DMS114 treated with DMSO at 0.1 percent for 48 hours (cell line): Measurements from ENCODE around the gene MAML2.

ENCODE experiments used
- DNase-seq: peaks from one replicate; lab custom pipeline; 2025; ENCODE audit not compliant: unreplicated experiment; lab: John Stamatoyannopoulos, UW

Gene MAML2

DNA sequence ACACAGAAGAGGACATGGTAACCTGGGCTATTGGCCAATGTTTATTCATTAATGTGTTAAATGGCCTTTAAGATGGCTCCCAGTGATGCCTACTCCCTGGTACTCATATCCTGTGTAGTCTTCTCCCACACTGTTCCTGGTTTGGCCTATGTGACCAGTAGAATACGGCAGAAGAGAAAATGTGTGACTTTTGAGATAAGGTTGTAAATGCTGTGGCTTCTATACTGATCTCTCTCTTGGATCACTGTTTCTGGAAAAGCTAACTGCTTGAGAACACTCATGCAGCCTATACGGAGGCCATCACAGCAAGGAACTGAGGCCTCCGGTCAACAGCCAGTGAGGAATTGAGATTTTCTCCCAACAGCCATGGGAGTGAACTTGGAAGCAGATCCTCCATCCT, 24.1 kb downstream of the MAML2 start:
- DNase-seq = no peak

DNA sequence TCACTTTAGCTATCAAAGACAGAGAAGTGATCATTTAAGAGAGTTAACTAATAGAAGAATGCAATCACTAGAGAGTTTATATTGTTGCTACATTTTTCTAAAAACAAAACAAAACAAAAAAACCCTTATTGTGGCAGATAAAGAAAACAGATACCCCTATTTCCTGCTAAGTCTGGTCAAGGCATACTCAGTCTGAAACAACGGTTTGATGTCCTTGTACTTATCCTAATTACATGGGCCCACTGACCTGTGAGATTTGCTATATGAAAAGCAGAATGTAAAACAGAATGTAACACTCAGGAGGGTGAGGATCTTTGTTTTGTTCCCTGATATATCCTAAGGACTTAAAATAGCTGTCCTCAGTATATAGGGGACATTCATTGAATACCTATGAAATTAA, 24.6 kb downstream of the MAML2 start:
- no peak for DNase-seq

DNA sequence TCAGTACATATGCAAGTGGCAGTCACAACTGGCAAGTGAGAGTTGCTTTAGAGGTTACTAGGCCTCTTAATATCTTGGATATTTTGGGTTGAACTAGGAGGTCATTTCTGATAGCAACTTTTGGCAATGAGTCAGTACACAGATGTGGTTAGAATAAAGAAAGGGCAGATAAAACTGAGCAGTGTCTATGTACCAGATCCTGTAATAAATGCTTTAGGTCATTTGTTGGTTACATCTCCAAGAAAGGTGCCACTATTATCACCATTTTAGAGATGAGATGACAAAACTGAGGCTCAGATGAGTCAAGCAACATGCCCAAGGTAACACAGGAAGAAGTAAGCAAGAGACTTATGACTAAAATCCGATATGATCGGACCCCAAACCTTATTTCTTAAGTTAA, 25.0 kb downstream of the MAML2 start:
- DNase-seq = no peak

DNA sequence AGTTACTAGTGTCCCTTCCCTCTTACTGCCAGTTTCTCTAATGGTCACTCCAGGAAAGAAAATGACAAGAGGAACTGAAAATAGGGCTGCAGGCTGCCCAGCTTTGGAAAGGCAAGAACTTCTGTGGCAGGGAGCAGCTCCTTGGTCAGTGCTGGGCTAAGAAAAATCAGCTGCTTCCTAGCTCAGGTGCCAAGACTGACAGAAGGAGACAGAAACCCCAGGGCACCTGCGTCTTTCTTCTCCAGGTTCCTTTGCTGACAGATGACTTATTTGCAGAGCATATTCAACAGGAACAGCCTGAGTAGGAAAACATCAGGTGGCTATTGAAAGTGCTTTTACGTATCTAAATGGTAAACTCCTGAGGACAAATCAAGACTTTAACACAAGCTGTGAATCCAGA, 25.4 kb downstream of the MAML2 start:
- no peak for DNase-seq

DNA sequence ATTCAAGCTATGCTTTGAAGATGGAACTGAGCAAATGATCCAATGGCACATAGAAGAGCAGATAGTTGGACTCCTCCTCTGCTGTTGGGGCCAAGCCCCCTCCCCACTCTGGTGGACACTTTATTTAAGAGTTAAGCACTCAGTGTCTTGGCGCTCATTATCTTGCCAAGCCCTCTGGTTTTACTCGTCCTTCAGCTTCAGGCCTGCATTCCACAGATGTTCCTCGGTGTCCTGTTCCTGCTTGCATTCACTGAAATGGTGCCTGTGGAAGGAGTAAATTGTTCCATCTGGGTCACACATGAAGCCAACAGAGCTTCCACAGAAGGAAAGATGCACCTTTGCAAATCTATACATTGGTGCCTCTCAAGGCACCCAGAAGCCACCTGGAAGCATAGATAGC, 26.1 kb downstream of the MAML2 start:
- no peak for DNase-seq

DNA sequence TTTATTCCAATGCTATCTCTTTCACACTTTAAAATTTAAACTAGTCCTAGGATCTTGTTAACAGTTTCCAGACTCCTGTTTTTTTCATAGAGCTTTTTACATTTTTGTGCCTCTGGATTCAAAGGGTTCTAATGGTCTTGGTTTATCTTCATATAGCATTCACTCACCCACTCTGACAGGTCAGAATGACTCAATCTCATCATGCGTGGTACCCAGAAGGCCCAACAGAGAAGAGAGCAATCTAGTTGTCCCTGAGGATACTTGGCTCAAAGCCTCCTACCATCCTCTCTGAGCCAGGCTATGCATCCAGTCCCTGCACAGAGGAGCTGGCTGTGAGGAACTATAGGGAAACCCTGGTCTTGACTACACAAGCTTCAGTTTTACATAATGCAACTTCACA, 27.5 kb downstream of the MAML2 start:
- DNase-seq = no peak

DNA sequence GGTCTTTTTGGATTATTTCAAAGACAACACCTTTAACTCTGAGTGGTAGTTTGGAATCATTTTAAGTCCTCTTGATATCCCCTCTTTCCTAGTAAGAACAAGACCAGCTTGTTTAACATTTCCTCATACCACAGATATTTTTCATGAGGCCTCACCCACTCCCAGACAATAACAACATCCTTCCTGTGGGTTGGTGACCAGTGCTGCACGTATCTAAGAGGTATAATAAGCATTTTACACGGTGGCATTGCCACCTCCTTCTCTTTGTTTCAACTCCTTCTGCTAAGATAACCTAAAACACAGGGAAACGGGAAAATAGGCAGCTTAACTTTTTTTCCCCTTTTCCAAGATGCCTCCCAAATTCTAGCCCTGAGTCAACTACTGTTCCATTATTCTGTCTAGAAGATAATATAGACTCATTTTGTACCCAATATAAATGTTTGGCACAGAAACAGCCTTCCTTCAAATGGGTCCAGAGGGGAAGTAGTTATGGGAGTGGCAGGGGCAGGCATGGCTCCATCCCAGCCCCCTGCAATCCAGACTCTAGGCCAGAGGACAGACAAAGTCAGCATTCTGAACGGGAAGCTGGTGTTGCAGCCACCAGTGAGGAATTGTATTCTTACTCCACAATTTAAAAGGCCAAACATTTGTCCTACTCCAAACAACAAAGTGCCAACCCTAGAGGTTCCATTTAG, 28.5 kb downstream of the MAML2 start:
- DNase-seq = no peak

DNA sequence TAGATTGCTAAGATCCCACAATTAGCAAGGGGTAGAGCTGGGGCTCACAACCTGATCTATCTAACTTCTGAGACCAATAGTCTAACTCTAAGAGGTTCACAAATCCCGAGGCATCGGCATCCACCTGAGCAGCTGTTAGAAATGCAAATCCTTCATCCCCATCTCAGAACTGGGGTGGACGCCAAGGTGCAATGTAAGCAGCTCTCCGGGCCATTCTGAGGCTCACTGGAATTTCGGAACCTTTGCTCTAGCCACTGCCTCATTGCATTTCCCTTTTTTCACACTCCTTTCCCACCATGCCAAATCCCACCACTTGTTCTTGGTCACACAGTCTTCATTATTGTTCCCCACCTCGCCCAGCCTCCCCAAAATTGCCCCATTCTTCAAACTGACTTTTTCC, 29.8 kb downstream of the MAML2 start:
- DNase-seq = no peak

DNA sequence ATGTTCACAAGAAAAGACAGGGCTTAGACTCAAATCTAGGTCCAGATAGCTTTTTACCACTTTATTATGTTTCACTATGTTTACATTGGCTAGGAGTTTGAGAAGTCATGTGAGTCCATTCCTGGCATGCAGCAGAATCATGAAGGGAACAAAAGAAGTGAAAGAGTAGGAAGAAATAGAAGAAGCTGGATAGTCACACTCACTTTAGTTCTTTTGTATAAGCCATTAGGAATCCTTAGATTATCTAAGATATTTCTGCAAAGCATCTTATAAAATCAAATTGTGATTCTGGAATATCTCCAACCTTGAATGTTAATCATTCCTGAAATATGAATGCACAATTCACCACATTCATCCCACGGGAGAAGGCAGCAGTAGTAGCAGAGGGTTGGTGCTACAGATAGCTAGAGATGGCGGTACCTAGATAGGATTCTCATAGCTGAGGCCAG, 31.9 kb downstream of the MAML2 start:
- no peak for DNase-seq

DNA sequence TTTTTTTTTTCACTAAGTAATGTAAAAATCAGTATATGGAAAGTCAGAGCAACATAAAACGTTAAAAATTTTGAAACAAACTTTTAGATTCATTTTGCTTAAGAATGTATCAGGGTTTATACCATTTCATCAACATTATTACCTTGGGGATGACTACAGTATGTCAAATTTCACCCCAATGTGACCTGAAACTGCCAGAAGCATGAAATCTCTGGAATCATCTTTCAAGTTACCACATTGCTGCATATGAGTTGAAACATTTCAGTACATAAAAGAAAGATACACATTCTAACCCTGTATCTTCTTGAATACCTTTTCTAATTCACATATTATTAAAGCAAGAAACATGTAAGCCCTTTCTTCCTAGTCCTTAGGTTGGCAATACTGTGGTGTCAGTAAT, 32.8 kb downstream of the MAML2 start:
- no peak for DNase-seq

DNA sequence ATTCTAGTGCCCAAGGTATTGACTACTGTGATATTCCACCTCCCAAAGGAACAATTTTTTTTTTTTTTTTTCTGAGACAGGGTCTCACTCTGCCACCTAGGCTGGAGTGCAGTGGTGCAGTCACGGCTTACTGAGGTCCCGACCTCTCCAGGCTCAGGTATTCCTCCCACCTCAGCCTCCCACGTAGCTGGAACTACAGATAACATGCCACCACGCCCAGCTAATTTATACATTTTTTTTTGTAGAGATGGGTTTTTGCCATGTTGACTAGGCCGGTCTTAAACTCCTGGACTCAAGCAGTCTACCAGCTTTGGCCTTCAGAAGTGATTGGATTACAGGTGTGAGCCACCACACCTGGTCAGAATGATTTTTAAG, 33.4 kb downstream of the MAML2 start:
- no peak for DNase-seq

DNA sequence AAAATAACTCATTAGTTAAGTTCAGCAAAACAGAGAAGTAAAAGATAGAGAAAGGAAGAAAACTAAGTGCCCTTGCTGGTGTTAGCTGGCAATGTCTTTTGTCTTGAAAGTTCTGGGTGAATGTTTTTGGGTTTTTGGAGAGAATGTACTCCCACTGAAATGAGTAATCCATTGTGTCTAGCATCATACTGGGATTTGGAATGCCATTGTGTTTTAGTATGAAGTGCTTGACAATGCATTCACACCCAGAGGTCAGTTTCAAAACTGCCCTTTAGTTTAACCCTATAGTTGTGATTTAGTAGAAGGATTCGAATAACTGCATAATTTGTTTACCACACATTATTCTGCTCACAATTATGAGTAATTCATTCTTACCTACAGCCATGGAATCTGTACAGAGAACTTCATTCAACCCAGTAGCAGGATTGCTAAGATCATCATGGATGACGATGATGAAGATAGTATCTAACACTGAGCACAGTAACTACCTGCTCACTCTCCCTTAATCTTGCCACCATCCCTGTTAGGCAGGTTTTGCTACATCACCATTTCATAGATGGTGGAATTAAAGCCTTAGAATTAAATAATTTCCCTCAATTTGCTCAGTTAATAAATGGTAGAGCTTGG, 33.9 kb downstream of the MAML2 start:
- DNase-seq = no peak

DNA sequence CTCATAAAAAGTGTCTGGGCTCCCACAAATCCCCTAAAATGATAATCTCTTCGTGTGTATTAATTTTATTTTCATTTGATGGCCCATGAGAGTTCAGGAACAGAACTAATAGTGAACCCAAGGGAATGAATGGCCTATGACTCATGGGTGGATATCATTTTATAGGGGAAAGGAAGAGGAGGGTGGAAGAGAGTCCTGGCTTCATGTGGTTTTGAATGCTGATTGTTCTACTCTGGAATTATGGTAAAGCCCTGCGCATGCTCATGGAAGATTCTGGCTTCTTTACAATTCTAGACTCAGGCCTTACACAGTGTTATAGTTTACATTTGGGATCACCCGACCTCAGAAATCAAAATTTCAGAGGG, 35.2 kb downstream of the MAML2 start:
- DNase-seq = no peak

DNA sequence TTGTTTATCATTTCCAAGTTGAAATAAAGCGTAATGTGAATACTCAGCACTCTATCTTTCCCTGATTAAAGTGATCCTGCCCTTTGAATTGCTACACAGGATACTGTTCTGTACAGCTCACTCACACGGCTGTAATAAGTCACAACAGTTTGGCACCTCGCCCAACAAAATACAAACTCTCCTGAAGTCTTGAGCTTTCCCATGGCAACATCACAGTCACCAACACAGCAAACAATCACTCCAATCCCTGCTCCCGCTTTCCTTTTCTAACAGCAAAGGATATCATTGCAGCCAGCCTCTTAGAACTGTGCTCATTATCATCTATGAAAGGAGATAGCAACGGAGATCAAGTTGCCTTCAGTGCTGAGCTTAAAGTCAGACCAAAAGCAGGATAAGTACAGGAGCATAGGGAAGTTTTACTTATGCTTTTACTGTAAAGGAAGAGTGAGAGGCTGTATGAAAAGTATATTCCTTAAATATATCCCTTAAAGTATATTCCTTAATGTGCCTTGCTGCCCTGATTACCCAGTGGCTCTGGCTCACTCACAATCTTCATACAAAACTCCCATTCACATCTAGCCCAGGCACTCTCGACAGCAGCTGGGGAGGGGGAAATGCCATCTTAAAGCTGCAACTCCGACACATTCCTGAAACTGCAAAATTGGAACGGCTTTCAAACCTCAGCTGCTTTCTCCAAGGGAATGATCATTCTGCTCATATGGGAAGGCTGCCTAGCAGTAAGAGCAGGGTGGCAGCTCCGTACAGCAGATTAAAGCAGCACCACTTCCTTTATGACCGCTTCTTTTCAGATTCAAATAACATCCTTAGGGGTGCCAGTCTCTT, 35.8 kb downstream of the MAML2 start:
- DNase-seq = no peak

DNA sequence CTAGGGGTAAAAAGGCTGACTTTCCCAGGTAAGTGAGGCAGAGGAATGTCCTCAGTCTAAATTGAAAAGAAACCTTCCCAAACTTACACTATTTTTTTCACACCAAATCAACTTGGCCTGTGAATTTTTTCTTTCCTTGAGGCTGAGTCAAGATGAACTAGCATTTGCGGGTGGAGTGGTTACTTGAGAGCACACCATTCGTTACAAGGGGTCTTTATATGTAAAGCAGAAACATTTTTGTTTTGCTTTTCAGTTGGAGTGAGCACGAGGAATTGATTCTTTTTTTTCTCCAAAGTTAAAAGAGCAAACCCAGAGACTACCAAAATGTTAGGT, 36.4 kb downstream of the MAML2 start:
- DNase-seq = no peak

DNA sequence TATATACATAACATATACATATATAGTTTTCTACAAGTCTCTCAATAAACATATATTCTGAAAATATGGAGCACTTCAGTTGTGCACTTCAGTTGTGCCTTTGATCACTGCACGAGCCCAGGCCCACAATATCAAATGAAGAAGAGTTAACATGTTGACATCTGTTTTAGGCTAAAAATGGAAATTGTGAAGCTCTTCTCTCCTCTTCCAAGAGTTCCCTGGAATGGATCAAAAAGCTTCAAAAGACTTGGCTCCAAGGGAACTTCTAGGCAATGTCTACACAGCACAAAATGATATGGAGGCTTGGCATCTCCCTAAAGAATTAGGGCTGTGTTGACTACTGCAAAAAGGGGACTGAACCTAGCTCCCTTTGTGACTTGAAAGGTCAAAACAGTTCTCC, 36.9 kb downstream of the MAML2 start:
- DNase-seq = no peak

DNA sequence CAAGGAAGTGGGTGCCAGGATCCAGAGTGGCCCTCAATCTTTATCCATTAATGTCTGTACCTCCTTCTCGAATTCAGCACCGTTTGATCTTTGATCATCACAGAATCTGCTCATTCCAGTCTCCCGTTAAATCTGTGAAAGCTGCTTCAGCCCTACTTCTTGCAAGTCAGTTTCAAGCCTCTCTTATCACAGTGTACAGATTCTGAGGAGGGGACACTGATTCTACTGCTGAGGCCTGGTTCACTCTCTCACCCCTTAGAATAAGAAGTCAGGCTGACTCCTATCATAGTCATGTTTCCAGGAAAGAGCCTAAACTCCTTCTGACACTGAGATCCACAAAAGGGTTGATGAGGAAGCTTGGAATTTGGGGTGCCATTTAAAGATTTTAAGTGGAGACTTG, 39.0 kb downstream of the MAML2 start:
- DNase-seq = no peak

DNA sequence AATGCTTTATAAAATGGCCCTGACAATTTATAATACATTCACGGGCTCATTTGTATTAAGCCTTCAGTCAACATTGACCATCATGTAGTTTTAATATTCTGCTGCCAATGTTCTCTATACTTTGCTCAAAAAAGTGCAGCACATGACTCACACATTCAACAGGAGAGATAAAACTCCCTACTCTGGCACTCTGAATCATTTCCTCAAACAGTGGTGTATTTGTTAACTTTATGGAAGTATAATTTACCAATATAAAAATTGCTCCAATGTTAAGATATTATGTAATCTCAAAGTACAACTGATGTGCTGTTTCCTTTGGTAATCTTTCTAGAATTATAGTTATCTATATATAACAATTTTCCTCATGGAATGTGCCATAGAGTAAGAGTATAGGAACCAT, 39.9 kb downstream of the MAML2 start:
- no peak for DNase-seq

DNA sequence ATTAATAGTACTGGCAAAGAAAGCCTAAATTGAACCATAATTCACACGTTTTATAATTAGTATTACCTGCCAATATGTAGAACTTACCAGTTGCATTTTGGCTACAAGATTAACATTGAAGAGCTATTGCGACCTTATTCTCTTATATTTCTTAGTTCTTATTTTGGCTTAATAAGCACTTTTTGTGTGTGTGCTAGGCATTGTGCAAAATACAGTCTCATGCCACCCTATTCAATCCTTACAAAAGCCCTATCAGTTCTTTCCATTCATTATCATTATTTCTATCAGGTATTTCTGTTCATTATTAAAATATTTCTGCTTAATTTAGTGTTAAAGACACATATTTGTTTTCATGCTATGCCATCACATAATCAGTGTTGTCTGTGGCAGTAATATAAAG, 41.2 kb downstream of the MAML2 start:
- no peak for DNase-seq

DNA sequence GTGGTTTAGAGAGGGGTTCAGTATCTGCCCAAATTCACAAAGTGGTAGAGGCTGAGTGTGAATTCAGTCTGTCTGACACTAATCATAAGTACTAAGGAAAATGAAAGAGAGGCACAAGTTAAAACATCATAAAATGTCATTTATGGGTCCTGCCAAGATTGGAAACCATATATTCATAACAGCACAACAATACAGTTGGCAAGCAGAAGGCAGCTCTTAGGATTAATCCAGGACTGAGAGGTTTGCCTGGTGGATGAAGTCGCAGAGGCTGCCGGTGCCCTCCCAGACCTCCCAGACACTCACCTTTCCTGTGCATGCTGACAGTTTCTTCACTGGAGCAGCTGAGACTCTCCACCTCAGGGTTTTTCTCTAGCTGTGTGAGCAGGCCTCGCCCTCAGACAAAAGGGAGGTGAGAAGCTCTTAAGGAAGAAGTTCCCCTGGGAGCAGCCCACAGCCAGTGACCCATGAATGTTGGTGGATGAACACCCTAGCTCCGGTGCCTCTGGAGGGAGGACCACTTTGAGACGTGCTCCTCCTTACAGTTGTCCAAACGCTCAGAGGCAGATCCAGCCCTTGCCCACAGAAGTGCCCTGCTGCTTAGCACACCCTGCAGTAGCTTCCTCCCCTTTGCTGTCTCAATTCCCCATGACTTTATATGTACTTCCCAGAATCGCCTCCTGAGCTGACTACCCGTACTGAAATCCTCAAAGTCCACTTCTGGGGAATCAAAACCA, 43.7 kb downstream of the MAML2 start:
- DNase-seq = no peak

DNA sequence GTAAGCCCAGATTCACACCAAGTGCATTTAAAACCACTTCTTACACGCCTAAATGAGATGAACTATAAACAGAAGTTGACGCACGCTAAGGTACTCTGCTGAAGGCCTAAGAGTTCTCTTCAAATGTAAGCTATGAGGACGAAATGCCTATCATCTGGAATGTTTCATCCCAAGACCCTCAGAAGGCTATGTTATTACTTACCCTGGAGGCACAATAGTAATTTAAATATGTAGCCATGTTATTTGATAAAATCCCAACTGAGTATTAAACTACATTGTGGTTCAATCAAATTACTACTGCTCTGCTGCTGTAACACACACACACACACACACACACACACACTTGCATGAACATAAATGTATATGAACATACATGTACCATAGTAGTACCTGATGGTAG, 47.6 kb downstream of the MAML2 start:
- DNase-seq = no peak

DNA sequence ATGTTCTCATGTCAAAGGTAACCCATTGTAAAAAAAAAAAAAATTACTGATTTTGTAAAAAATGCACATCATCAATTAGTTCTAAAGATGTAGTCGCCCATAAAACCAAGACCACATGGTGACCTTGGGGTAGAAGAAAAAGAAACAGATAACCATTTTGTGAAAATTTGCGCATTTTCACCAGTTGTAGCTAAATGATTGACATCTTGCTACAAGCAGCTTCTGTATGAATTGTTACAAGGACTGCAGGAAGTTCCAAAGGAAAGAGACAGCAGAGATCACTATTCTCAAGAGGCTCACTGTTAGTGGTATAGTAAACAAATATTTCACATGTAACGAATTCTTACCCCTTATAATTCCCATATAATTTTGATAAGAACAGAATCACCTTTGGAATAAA, 48.7 kb downstream of the MAML2 start:
- no peak for DNase-seq
